Activated naive CD8-positive, alpha-beta T cell treated with anti-CD3 and anti-CD28 coated beads, Interleukin-2, amount 10 ng/mL, durations not matched to agents 7 days and 5 days (primary cell): Measurements from ENCODE around the gene CDCA4. TPM values are rescaled to one million over a fixed set of nuclear protein-coding genes. Genes with fewer than 3 reads are reported as not detected.

ENCODE experiments used
- ATAC-seq: fragments of 150-1000 bp; cut with Tn5 transposase; one replicate; pipeline ENCODE4 v1.10.0; 2021; ENCODE audit warnings: low read depth, moderate library complexity
- POLR2A ChIA-PET: fragments of 350-600 bp; sonication (Branson Sonifier 250); formaldehyde crosslinking; loops from one replicate; lab custom pipeline; 2021; ENCODE audit warnings: antibody characterized with exemption; lab: Charles Lee
- DNase-seq: peaks from one replicate; pipeline ENCODE4 v3.0.0; 2021
- H3K27ac Mint-ChIP-seq: one replicate; pipeline ENCODE4 v1.8.0; 2022; ENCODE audit warnings: mild to moderate bottlenecking, mixed read lengths
- H3K27me3 Mint-ChIP-seq: one replicate; pipeline ENCODE4 v1.8.0; 2022; ENCODE audit warnings: mild to moderate bottlenecking, moderate library complexity, mixed read lengths
- H3K36me3 Mint-ChIP-seq: one replicate; pipeline ENCODE4 v1.8.0; 2021; ENCODE audit warnings: mild to moderate bottlenecking, mixed read lengths
- H3K4me1 Mint-ChIP-seq: one replicate; pipeline ENCODE4 v1.8.0; 2021; ENCODE audit warnings: mixed read lengths
- H3K4me3 Mint-ChIP-seq: one replicate; pipeline ENCODE4 v1.8.0; 2022; ENCODE audit warnings: mild to moderate bottlenecking, moderate library complexity, mixed read lengths
- H3K9me3 Mint-ChIP-seq: one replicate; pipeline ENCODE4 v1.8.0; 2021; ENCODE audit warnings: mixed read lengths
- total RNA-seq, 2 experiments: library from RNA; stranded (reverse); gene quantifications; one replicate each; pipeline ENCODE4 v1.2.3, GENCODE V29; 2021

The CDCA4 gene
- 10 to 100 TPM; 51.7 to 53.3 TPM for total RNA-seq

DNA sequence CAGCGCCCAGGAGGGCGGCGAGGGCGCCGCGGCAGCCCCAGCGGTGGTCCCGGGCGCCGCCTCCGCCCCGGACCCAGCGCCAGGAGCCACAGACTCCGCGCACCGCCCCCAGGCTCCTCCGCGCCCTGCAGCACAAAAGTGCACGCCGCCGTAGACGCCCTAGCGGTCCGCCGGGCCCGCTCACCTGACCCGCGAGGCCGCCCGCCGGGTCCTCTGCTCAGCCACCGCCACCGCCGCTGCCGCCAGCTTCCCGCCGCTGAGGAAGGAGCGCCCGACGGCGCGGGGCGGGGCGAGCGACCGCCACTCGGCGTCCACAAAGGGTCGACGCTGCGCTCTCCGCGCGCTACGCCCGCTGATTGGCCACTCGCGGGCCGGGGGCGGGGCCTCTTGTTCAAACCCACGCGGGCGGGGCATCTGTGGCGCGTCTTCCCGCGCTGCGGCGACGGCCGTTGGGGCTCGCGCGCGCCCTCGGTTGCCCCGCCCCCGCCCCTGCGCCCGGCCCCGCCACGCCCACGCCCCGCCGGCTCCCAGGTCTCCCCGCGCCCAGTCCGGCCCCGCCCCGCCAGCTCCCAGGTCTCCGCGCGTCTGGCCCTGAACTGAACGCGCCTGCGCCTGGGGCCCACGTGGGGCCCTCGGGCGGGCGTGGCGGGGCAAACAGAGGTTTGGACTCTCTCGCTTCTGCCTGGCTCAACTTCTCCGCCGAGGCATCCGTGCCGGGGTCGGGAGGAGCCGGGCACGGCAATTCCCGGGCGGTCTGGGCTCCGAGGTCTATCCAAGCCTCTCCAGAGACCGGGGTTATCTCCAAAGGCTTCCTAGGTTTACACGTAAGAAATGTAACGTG lies at the start of gene CDCA4:
Gene CDCA4, minus strand, starts transcription at position 269 of the 841 bp plus-strand sequence. CDS start 9,154 bp downstream, outside the sequence.
- no peaks in the 10 kb centered on the region for H3K27me3 Mint-ChIP-seq
- H3K27ac Mint-ChIP-seq, result peak within 1 kb of the TSS; percentile 85
- no peaks in the 10 kb centered on the region for H3K9me3 Mint-ChIP-seq
- DNase-seq (peak; percentile 99), ATAC-seq (peak; percentile 90)
- peaks cover 32% of the 10 kb centered on the region for H3K4me1 Mint-ChIP-seq
- peak within 1 kb of the TSS; percentile 93 for H3K4me3 Mint-ChIP-seq
- H3K36me3 Mint-ChIP-seq, result peaks cover 26% of the 10 kb centered on the region
- POLR2A ChIA-PET, result interaction anchor here (0.5 to 3.7 kb wide), 22 partner anchors 10 to 469 kb away, joined by 3 to 24 read pairs (median 4); partner anchors contain the start of genes CLBA1, GPR132 and SIVA1

DNA sequence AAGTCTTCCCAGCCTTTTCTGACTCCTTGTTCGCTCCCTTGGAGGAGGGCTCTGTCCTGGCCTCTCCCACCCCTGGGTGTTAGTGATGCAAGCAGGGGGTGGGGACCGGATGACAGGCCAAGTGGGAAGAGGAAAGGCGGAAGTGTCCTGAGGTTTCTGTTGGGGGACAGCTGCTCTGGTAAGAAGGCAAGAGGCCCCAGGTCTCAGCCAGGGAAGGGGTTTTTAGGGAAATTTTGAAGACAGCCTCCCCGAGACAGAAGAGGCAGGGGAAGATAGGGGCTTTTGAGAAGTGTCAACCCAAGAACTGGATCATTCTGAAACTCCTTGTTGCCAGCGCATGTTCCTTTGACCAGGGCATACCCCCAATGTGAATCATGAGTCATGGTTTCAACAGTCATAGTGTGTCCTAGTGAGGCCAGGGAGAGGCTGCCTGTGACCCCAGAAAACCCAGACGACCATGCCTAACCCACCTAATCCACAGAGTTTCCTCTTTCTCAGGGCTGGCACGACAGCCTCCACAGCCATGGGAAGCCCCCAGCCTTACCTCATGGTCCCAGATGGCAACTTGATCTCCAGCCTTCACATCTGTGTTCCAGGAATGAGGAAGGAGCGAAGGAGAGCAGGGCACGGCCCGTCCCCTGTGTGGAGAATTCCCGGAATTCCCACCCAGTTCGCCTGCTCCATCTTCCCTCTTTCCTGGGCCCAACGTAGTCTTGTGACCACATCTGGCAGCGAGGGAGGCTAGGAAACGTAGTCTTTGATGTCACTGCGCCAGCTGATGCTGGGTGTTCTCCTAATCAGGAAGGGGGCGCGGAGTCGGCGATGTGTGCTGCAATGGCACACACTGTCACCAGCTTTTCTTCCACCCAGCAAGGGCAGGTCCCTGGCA lies 49.2 kb upstream of the CDCA4 start:
- POLR2A ChIA-PET, result no interaction called here
- Mint-ChIP-seq H3K9me3 (no peaks in the 10 kb centered on the region), H3K27ac (peak overlapping the region; percentile 59), H3K36me3 (no peaks in the 10 kb centered on the region), H3K27me3 (peaks cover 4% of the 10 kb centered on the region), H3K4me3 (no peak overlapping the region), H3K4me1 (peaks cover 32% of the 10 kb centered on the region)
- ATAC-seq, result no peak
- DNase-seq, result peak; percentile 31

DNA sequence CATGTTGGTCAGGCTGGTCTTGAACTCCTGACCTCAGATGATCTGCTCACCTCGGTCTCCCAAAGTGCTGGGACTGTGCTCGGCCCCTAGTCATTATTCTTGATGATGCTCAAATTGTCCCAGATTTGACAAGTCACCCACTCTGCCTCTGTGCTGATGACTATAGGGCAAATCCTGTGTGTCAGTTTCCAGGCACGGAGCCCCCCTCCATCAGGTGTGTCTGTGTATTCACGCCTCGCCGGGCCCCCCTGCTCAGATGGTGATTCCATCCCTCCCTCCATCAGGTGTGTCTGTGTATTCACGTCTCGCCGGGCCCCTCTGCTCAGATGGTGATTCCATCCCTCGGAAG lies 48.6 kb upstream of the CDCA4 start:
- Mint-ChIP-seq H3K27ac (peak overlapping the region; percentile 59), H3K4me3 (no peak overlapping the region), H3K4me1 (peaks cover 35% of the 10 kb centered on the region), H3K36me3 (peaks cover 4% of the 10 kb centered on the region), H3K27me3 (peaks cover 4% of the 10 kb centered on the region), H3K9me3 (no peaks in the 10 kb centered on the region)
- no peak for ATAC-seq
- POLR2A ChIA-PET, result no interaction called here
- no peak for DNase-seq

DNA sequence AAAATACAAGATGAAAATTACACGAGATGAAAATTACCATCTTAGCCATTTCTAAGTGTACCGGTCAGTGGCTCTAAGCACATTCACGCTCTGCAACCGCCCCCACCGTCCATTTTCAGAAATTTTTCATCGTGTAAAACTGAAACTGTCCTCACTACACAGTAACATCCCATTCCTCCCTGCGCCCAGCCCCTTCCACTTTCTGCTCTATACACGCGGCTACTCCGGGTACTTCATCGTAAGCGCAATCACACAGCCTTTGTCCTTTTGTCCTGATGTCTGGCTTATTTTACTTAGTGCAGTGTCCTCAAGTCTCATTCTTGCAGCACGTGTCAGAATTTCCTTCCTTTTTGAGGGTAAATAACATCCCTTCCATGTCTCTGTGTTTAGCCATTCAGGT lies 47.9 kb upstream of the CDCA4 start:
- H3K4me3 Mint-ChIP-seq, result no peak overlapping the region

DNA sequence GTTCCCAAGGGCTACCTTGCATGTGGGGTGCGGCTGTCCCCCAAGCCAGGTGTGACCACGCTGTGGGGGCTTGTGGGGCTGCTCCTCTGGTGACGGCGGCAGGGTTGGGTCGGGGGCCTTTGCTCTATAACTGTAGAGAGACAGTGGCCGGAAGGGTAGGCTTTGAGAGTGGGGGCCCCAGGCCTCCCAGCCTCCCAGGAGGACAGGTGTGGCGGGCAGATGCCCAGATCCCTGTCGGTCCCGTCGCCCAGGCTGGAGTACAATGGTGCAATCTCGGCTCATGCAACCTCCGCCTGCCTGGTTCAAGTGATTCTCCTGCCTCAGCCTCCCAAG lies 47.1 kb upstream of the CDCA4 start:
- H3K27ac Mint-ChIP-seq, result no peak overlapping the region
- DNase-seq (no peak), ATAC-seq (no peak)
- peaks cover 8% of the 10 kb centered on the region for H3K36me3 Mint-ChIP-seq
- H3K27me3 Mint-ChIP-seq, result peaks cover 4% of the 10 kb centered on the region
- POLR2A ChIA-PET, result interaction anchor here (1.3 to 12.0 kb wide), 2 partner anchors 7 to 11 kb away, joined by 3 to 176 read pairs; no protein-coding TSS in a partner anchor
- H3K9me3 Mint-ChIP-seq, result no peaks in the 10 kb centered on the region
- no peak overlapping the region for H3K4me3 Mint-ChIP-seq
- H3K4me1 Mint-ChIP-seq, result peaks cover 41% of the 10 kb centered on the region

More for the DNA sequence above, 47.9 kb upstream of the CDCA4 start:
- no peak overlapping the region for H3K27ac Mint-ChIP-seq
- H3K9me3 Mint-ChIP-seq, result no peaks in the 10 kb centered on the region
- H3K4me1 Mint-ChIP-seq, result peaks cover 39% of the 10 kb centered on the region
- DNase-seq, result no peak
- POLR2A ChIA-PET, result no interaction called here
- H3K36me3 Mint-ChIP-seq, result peaks cover 8% of the 10 kb centered on the region
- ATAC-seq, result no peak
- peaks cover 4% of the 10 kb centered on the region for H3K27me3 Mint-ChIP-seq

DNA sequence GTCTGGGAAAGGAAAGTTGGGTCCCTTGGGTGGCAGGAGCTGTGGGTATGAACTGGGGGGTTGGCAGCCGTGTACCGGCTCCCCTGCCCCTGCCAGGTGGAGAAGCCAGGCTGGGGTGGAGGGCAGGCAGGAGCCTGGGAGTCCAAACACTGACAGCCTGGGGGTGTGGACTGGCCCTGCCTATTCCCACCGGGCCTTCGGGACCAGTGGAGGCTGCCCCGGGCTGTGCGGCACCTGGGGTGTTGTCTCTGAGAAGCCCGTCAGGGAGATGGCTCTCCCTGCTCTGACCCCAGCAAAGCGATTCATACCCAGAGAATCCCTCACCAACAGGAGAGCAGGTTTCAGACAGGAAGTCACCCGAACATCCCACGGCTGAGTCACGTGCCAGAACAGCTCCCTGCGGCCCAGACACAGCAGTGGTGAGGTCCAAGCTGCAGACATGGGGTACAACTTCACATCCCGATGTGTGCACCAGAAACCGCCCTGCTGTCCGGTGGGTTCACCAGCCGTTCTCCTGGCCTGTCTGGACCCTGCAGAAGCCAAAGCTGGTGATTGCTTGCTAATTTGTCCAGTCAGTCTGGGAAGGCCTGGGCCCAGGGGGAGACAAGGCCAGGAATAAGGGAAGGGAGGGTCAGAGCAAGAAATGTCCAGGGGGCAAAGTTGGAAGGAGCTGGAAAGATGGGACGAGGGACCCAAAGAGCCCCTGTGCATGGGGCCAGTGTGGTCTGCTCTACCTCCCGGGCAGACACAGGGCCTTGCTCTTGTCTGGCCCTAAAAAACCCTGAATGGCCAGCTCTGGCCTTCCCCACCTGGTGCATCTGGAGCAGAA lies 46.5 kb upstream of the CDCA4 start:
- peaks cover 4% of the 10 kb centered on the region for H3K27me3 Mint-ChIP-seq
- POLR2A ChIA-PET, result interaction anchor here (1.3 to 12.0 kb wide), 2 partner anchors 7 to 11 kb away, joined by 3 to 176 read pairs; no protein-coding TSS in a partner anchor
- H3K4me1 Mint-ChIP-seq, result peaks cover 43% of the 10 kb centered on the region
- H3K9me3 Mint-ChIP-seq, result no peaks in the 10 kb centered on the region
- H3K4me3 Mint-ChIP-seq, result peak overlapping the region; percentile 33
- ATAC-seq (no peak), DNase-seq (peak; percentile 50)
- H3K27ac Mint-ChIP-seq, result peak overlapping the region; percentile 94
- H3K36me3 Mint-ChIP-seq, result peaks cover 8% of the 10 kb centered on the region

DNA sequence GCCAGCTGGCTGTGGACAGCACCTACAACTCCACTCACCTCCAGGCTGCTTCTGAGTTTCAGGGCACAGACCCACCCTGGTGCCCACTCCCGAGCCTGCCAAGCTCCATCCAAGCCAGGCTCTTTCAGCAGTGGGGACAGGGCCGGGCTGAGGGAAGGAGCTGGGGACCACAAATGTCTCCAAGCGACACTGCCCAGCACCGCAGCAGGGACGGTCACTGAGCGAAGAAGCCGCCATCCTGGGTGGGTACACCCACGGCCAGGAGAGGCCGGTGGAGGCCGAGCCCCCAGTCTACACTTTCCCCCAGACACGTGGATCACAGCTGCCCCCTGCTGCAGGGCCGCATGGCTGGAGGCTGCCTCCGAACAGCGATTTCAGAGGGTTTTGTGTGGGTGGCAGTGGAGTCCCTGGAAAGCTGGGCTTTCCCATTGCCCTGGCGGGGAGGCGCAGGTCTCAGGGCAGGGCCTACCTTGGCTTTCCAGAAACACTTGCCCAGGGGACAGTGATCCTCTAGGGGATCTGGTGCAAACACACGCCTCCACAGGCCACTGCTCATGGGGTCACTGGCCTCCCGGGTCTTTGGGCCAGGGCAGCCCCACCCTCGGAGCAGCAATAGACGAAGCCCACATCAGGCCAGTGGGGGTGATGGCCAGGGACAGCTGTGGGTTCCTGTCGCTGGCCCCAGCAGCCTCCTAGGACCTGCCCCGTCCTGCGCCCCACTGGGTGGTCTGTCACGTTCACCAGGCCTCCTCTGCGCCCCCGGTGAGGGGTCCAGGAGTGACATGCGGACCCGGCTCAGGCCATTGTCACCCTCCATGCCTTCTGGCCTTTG lies 45.6 kb upstream of the CDCA4 start:
- Mint-ChIP-seq H3K27ac (peak overlapping the region; percentile 94), H3K9me3 (no peaks in the 10 kb centered on the region), H3K4me3 (peak overlapping the region; percentile 89), H3K27me3 (no peaks in the 10 kb centered on the region), H3K4me1 (peaks cover 46% of the 10 kb centered on the region), H3K36me3 (peaks cover 14% of the 10 kb centered on the region)
- ATAC-seq, result no peak
- DNase-seq, result peak; percentile 48
- POLR2A ChIA-PET, result interaction anchor here (0.5 to 12.0 kb wide), 11 partner anchors 8 to 415 kb away, joined by 3 to 176 read pairs (median 5); partner anchors contain the start of genes BRF1 and CDCA4

DNA sequence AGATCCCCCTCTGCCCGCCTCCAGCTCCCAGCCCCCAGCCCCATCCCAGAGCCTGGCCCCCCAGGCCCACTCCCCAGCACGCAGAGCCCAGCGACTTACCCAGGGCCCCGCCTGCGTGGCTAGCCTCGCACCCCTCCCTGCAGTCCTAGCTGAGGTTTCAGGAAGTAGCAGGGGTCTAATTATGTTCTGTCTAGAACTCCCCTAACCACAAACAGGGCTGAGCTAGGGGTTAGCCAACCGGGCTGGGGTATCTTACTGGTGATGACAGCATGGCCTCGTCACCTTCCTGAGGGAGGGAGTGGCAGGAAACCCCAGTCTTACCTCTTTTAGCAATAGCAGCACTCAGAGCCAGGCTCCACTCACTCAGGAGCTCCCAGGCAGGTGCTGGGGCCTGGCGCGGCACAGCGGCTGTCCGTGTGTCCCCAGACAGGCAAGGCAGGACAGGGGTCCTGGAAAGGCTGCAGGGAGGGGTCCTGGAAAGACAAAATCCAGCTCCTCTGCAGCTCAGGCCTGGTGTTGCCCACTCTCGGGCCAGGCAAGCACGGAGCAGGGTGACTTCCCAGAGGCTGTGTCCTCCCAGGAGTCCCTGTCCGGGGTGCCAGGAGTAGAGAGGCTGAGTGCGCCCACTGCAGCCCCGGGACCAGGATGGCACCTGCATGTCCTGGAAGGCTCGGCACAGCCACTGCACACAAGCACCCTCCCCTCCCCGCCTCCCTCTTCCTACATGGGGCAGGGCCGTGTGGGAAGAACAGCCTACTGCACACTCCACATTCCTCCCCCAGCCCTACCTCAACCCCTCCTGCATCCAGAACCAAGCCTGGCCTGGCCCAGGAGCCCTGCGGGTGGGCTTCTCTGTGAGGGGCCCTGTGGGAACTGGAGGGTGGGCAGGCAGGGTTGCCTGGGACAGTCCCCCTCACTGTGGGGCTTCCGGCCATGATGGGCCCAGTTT lies 44.7 kb upstream of the CDCA4 start, which contains the start of gene GPR132:
Gene GPR132, minus strand, starts transcription at position 151 of the 949 bp plus-strand sequence. CDS start 10,010 bp downstream, outside the sequence.
- H3K9me3 Mint-ChIP-seq, result no peaks in the 10 kb centered on the region
- no peaks in the 10 kb centered on the region for H3K27me3 Mint-ChIP-seq
- H3K4me3 Mint-ChIP-seq, result peak within 1 kb of the TSS; percentile 89
- ATAC-seq (peak; percentile 84), DNase-seq (peak; percentile 80)
- H3K4me1 Mint-ChIP-seq, result peaks cover 46% of the 10 kb centered on the region
- POLR2A ChIA-PET, result interaction anchor here (0.5 to 12.0 kb wide), 22 partner anchors 9 to 1499 kb away, joined by 3 to 176 read pairs (median 4); partner anchors contain the start of genes BRF1, CDCA4, CLBA1 and PACS2
- peaks cover 14% of the 10 kb centered on the region for H3K36me3 Mint-ChIP-seq
- peak within 1 kb of the TSS; percentile 94 for H3K27ac Mint-ChIP-seq

DNA sequence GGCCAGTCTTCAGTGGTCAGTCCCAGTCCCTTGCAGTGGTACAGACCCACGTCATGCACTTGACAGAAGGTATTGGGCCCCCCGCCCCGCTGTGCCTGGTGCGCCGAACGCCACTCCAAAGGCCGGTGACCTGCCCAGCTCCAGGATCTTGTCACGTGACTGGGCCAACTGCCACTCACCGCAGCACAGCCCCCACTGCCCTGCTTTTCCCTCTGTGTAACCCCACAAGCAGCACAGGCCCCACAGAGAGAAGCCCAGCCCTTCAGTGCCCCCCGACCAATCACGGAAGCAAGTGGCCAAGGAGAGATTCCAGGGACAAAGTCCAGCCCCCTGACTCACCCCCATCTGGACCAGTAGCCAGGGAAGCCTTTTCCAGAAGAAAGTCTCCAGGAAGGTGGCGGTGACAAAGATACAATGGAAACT lies 43.8 kb upstream of the CDCA4 start:
- Mint-ChIP-seq H3K4me3 (peak overlapping the region; percentile 89), H3K27ac (peak overlapping the region; percentile 94), H3K9me3 (no peaks in the 10 kb centered on the region), H3K36me3 (peaks cover 14% of the 10 kb centered on the region), H3K4me1 (peaks cover 43% of the 10 kb centered on the region), H3K27me3 (no peaks in the 10 kb centered on the region)
- no peak for ATAC-seq
- POLR2A ChIA-PET, result interaction anchor here (0.8 to 12.0 kb wide), 15 partner anchors 8 to 376 kb away, joined by 3 to 176 read pairs (median 5); partner anchors contain the start of genes BRF1, CDCA4 and CLBA1
- peak; percentile 57 for DNase-seq

DNA sequence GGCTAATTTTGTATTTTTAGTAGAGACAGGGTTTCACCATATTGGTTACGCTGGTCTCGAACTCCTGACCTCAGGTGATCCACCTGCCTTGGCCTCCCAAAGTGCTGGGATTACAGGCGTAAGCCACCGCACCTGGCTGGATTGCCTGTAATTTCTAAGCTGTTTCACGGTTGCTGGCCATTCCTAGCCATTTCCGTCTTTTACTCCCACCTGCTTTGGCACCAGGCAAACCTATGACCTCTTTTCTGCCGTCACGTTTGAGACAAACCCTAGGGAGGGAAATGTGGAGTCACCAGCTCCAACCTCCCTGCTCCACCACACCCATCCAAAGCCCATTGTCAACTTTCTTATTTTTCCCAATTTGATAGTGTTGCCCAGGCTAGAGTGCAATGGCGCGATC lies 43.1 kb upstream of the CDCA4 start:
- H3K36me3 Mint-ChIP-seq, result peaks cover 19% of the 10 kb centered on the region
- H3K4me1 Mint-ChIP-seq, result peaks cover 46% of the 10 kb centered on the region

More for the DNA sequence above, 43.1 kb upstream of the CDCA4 start:
- Mint-ChIP-seq H3K27me3 (no peaks in the 10 kb centered on the region), H3K27ac (peak overlapping the region; percentile 94), H3K4me3 (peak overlapping the region; percentile 89), H3K9me3 (no peaks in the 10 kb centered on the region)
- POLR2A ChIA-PET, result interaction anchor here (1.5 to 12.0 kb wide), 6 partner anchors 10 to 237 kb away, joined by 3 to 176 read pairs (median 13); partner anchors contain the start of genes BRF1 and CDCA4
- DNase-seq, result no peak
- ATAC-seq, result no peak
